HepG2 (cell line): Measurements from ENCODE around the gene ONECUT1. TPM values are rescaled to one million over a fixed set of nuclear protein-coding genes. Genes with fewer than 3 reads are reported as not detected.

Source experiments
- AHDC1 ChIP-seq: sonication (generic); formaldehyde crosslinking; IDR thresholded peaks from 2 replicates; pipeline ENCODE4 v1.5.1; 2020; ENCODE audit warnings: mild to moderate bottlenecking, missing genetic modification reagents, borderline replicate concordance
- ARID3A ChIP-seq: IDR thresholded peaks from 2 replicates; pipeline ENCODE4 v1.6.1; 2012; ENCODE audit warnings: low read depth, low read length, improper control_type of control experiment
- EP300 ChIP-seq, 3 experiments: sonication (generic) in 1 of 3; formaldehyde crosslinking in 1 of 3; IDR thresholded peaks; 2 replicates each; pipeline versions ENCODE4 v1.5.1 to v1.6.1; 2011 to 2020; ENCODE audit warnings: low read depth in 2 of 3, low read length in 2 of 3, borderline replicate concordance in 1 of 3, improper control_type of control experiment in 1 of 3, mild to moderate bottlenecking in 1 of 3, missing genetic modification reagents in 1 of 3, moderate library complexity in 1 of 3
- FOXP4 ChIP-seq: sonication (generic); formaldehyde crosslinking; IDR thresholded peaks from 2 replicates; pipeline ENCODE4 v1.4.0; 2020; ENCODE audit warnings: missing genetic modification reagents
- HNF4A ChIP-seq: sonication (generic); formaldehyde crosslinking; IDR thresholded peaks from 2 replicates; pipeline ENCODE4 v1.4.0; 2020; ENCODE audit warnings: missing genetic modification reagents
- MED1 ChIP-seq: sonication (generic); formaldehyde crosslinking; IDR thresholded peaks from 2 replicates; pipeline ENCODE4 v1.4.0; 2020; ENCODE audit warnings: missing genetic modification reagents
- TBX2 ChIP-seq: sonication (generic); formaldehyde crosslinking; IDR thresholded peaks from 2 replicates; pipeline ENCODE4 v1.5.0; 2020; ENCODE audit warnings: missing genetic modification reagents, mild to moderate bottlenecking, borderline replicate concordance
- ZGPAT ChIP-seq: IDR thresholded peaks from 2 replicates; pipeline ENCODE4 v1.6.1; 2016; ENCODE audit warnings: mild to moderate bottlenecking
- ZNF564 ChIP-seq: sonication (generic); formaldehyde crosslinking; IDR thresholded peaks from 2 replicates; pipeline ENCODE4 v1.8.1; 2023; ENCODE audit warnings: mild to moderate bottlenecking, missing genetic modification reagents
- ZNF780A ChIP-seq: sonication (generic); formaldehyde crosslinking; IDR thresholded peaks from 2 replicates; pipeline ENCODE4 v1.8.0; 2022; ENCODE audit warnings: mild to moderate bottlenecking, missing genetic modification reagents, moderate library complexity
- ZSCAN31 ChIP-seq: sonication (generic); formaldehyde crosslinking; IDR thresholded peaks from 2 replicates; pipeline ENCODE4 v1.5.0; 2020; ENCODE audit warnings: low read depth, mild to moderate bottlenecking, missing genetic modification reagents
- polyA plus RNA-seq, 8 experiments: library from polyadenylated mRNA; depleted of rRNA in 3 of 8; stranded (reverse) in 7 of 8; unstranded in 1 of 8; fragments of >200 nt; fragmentation: Illumina TruSeq in 4 of 8; extraction: Trizol in 4 of 8; gene quantifications; 2 replicates each; pipeline versions ENCODE4 v1.2.1 to v1.2.3, GENCODE V29; 2011 to 2016; ENCODE audit warnings: low read depth in 4 of 8, missing spikeins in 1 of 8, mixed read lengths in 1 of 8; ENCODE audit not compliant: insufficient read depth in 1 of 8
- total RNA-seq, 5 experiments: library from RNA; depleted of rRNA; stranded (reverse); fragments of >200 nt; fragmentation: Illumina TruSeq; extraction: Trizol; gene quantifications; 2 replicates each; pipeline ENCODE4 v1.2.3, GENCODE V29; 2016; ENCODE audit warnings: low read depth in 1 of 5
- TF ChIP-seq, protein P1 (sequence below): sonication (generic); formaldehyde crosslinking; IDR thresholded peaks from 2 replicates; pipeline ENCODE4 v1.4.0; 2020; ENCODE audit warnings: missing genetic modification reagents
- TF ChIP-seq, protein P2 (sequence below): sonication (generic); formaldehyde crosslinking; IDR thresholded peaks from 2 replicates; pipeline ENCODE4 v1.5.0; 2020; ENCODE audit warnings: missing genetic modification reagents

The ONECUT1 gene
- total and polyA plus RNA-seq, 2 of the 13 experiments (the other 11 are each of a cell fraction or from before 2014, with no cell fraction given): 3.5 to 9.1 TPM

DNA sequence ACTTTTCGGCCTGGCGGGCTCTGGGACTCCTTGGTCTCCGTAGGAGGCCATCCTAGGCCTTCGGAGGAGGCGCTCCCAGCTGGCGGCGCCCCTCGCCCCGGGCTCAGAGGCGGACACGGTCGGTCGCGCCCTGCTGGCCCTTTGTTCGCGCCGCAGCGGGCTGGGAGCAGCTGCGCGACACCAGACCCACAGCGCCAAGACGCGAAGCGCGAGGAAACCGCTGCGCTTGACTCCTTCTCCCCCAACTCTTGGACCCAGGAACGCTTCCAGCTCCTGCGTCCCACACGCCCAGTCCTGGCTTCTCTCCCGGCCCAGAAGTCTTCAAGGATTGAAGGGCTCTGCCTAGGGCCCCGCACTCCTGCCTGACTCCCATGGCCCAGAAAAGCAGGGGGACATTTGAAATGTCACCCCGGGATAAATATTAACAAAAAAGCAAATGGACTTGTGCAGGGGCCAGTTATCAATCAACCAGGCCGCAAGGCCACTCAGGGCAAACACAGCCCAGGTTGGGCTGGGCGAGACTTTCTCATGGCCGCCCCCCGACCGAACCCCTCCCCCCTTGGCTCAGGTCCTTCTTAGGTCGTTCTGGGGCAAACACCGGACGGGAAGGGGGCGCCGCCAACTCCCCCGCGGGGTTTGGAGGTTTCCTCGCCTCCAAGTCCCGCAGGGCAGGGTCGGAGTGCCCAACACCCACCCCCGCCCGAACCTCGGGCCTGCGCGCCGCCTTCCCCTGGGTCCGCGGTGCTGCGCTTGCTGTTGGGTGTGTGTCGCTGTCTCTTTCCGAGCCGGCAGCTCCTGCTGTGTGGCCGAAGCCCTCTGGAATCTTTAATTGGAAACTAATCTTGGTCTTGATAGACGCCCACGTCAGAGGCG lies 5.1 kb downstream of the ONECUT1 start (continued):
- TF ChIP-seq ZGPAT (CRISPR knock-in tag) (peak; percentile 32; the same call in 1 of the 2 replicates), TBX2 (peak; percentile 42; the same call in 1 of the 2 replicates), ZNF780A (no peak), ZSCAN31 (CRISPR knock-in tag) (peak; percentile 55; the same call in 1 of the 2 replicates), ARID3A (0 out of 2 replicates have a peak, but pooled peaks have one; percentile 24), AHDC1 (no peak), FOXP4 (peak; percentile 51; the same call in 1 of the 2 replicates), EP300 (IDR thresholded peaks at IDR 0.05; ENCODE audit: low read depth in 2 of 2, low read length in 2 of 2) (peak in 1 of 2 experiments; percentile 36; a peak in 2 of 4 replicates), EP300 (CRISPR knock-in tag; IDR thresholded peaks at IDR 0.05; ENCODE audit: borderline replicate concordance) (no peak), MED1 (CRISPR knock-in tag) (peak; percentile 79), ZNF564 (CRISPR knock-in tag) (0 out of 2 replicates have a peak, but pooled peaks have one; percentile 15), HNF4A (CRISPR knock-in tag) (peak; percentile 35)
- TF ChIP-seq, protein P1, sequence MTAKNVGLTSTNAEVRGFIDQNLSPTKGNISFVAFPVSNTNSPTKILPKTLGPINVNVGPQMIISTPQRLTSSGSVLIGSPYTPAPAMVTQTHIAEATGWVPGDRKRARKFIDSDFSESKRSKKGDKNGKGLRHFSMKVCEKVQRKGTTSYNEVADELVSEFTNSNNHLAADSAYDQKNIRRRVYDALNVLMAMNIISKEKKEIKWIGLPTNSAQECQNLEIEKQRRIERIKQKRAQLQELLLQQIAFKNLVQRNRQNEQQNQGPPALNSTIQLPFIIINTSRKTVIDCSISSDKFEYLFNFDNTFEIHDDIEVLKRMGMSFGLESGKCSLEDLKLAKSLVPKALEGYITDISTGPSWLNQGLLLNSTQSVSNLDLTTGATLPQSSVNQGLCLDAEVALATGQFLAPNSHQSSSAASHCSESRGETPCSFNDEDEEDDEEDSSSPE (CRISPR knock-in tag): peak; percentile 44; the same call in 1 of the 2 replicates
- TF ChIP-seq, protein P2, sequence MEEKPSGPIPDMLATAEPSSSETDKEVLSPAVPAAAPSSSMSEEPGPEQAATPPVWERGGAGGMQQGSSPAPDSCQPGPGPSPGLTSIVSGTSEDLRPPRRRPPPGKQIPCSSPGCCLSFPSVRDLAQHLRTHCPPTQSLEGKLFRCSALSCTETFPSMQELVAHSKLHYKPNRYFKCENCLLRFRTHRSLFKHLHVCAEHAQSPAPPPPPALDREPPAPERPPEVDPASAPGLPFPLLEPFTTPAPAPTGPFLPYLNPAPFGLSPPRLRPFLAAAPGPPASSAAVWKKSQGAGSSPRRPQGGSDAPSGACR (CRISPR knock-in tag): 0 out of 2 replicates have a peak, but pooled peaks have one; percentile 25
